GM21423 (cell line): Measurements from ENCODE around the gene SBK3.
"Not testable (repeated sequence)": the region's sequence is repeated elsewhere in the genome, so short reads cannot be mapped to it uniquely, and the experiment has no call there.

Experiments used
- ATAC-seq: cut with Tn5 transposase; IDR thresholded peaks from one replicate; pipeline ENCODE4 v1.9.1; 2021; ENCODE audit warnings: mild to moderate bottlenecking, moderate library complexity; ENCODE audit not compliant: unreplicated experiment

SBK3 gene

GRCh38 chr19:55519451-55520311 lies 25.7 kb downstream of the SBK3 start:
- ATAC-seq, result no peak

GRCh38 chr19:55516878-55517620 lies 28.3 kb downstream of the SBK3 start:
- ATAC-seq, result peak; percentile 99

GRCh38 chr19:55508120-55508519 lies 37.2 kb downstream of the SBK3 start:
- no peak for ATAC-seq

GRCh38 chr19:55504981-55505380 lies 40.4 kb downstream of the SBK3 start:
- no peak for ATAC-seq

GRCh38 chr19:55504252-55504603 lies 41.1 kb downstream of the SBK3 start:
- ATAC-seq, result no peak

GRCh38 chr19:55503502-55504251 lies 41.7 kb downstream of the SBK3 start:
- ATAC-seq, result peak; percentile 85

GRCh38 chr19:55503157-55503501 lies 42.2 kb downstream of the SBK3 start:
- no peak for ATAC-seq

- ATAC-seq, result no peak
These were observed 43.0 kb downstream of the SBK3 start for GRCh38 chr19:55502197-55502952.

- no peak for ATAC-seq
These were observed 44.9 kb downstream of the SBK3 start for GRCh38 chr19:55500368-55500952.

- no peak for ATAC-seq
These were observed 47.0 kb downstream of the SBK3 start for GRCh38 chr19:55498246-55498840.

GRCh38 chr19:55497763-55498162 lies 47.6 kb downstream of the SBK3 start:
- ATAC-seq, result no peak

- not testable (repeated sequence) for ATAC-seq
These were observed 48.5 kb downstream of the SBK3 start for GRCh38 chr19:55496820-55497219.

- no peak for ATAC-seq
These were observed 49.5 kb downstream of the SBK3 start for GRCh38 chr19:55495646-55496349.

GRCh38 chr19:55494172-55494761 lies 51.1 kb downstream of the SBK3 start:
- ATAC-seq, result no peak

GRCh38 chr19:55493645-55494171 lies 51.6 kb downstream of the SBK3 start:
- no peak for ATAC-seq

- ATAC-seq, result no peak
These were observed 52.2 kb downstream of the SBK3 start for GRCh38 chr19:55493052-55493644.

GRCh38 chr19:55492362-55492944 lies 52.9 kb downstream of the SBK3 start:
- no peak for ATAC-seq
